ENCODE measurements around the gene CLK2. TPM values are rescaled to one million over a fixed set of nuclear protein-coding genes. Genes with fewer than 3 reads are reported as not detected.
"Not testable (repeated sequence)": the region's sequence is repeated elsewhere in the genome, so short reads cannot be mapped to it uniquely, and the experiment has no call there.

The CLK2 gene
- total and polyA plus RNA-seq, 4 donors: 8.3 to 28.2 (median 14.8) TPM

DNA sequence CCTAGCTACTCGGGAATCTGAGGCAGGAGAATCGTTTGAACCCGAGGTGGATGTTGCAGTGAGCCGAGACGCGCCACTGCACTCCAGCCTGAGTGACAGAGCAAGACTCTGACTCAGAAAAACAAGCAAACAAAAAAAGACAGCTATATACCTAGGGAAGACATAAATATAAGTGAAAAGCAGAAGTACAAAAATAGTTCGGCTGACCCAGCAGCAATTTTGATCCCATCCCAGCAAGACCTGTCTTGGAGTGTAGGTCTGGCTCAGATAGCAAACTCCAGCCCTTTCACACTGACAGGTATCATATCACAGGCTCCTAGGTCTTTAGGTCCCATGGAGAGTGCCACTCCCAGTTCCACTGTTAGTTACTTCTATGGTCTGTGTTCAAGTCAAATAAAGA lies 50.3 kb downstream of the CLK2 start (continued):
- TF ChIP-seq HNF4G (IDR thresholded peaks at IDR 0.05): no peak
- no peak for TF ChIP-seq FOXA2 (IDR thresholded peaks at IDR 0.05)
- TF ChIP-seq RXRA (IDR thresholded peaks at IDR 0.05): no peak

DNA sequence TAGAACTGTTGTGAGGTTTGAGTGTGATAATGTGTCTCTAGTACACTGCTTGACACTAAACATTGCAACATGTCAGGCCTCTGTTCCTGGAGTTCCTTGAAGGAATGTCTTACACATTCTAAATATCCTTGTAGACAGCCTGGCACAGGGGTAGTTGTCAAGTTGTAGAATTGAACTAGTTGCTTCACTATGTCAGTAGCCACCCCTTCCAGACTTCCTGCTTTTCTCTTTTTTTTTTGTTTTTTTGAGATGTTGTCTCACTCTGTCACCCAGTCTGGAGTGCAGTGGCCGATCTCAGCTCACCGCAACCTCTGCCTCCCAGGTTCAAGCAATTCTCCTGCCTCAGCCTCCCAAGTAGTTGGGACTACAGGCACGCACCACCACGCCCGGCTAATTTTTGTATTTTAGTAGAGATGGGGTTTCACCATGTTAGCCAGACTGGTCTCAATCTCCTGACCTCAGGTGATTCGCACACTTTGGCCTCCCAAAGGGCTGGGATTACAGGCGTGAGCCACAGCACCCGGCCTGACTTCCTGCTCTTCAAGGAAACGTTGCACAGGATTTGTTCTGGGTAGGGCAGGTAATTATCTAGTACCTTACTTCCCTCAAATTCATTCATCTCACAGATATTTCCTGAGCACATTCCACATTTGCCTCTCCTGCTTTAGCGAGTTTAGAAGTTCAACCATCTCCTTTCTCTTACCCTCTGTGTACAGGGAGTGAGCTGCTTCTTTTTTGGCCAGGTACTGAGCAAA lies 52.9 kb downstream of the CLK2 start:
- not testable (repeated sequence) for H3K9ac ChIP-seq (ENCODE audit: low read depth in 1 of 2, low read length in 2 of 2); H3K9me3 ChIP-seq (ENCODE audit: control insufficient read depth in 4 of 4, low read length in 3 of 4); H3K36me3 ChIP-seq (ENCODE audit: control insufficient read depth in 4 of 4, insufficient read depth in 3 of 4, low read depth in 1 of 4, low read length in 3 of 4); DNase-seq (ENCODE audit: low spot score); H3K4me1 ChIP-seq (ENCODE audit: control insufficient read depth in 4 of 4, insufficient read depth in 4 of 4, low read length in 3 of 4); H3K27ac ChIP-seq (ENCODE audit: low read depth in 1 of 2, low read length in 2 of 2); H3K4me3 ChIP-seq (ENCODE audit: low read depth in 1 of 3, low read length in 3 of 3); H3K27me3 ChIP-seq (ENCODE audit: control insufficient read depth in 4 of 4, insufficient read depth in 4 of 4, low read length in 3 of 4)
- WGBS: 87% methylated on average over 10 of the region's 10 CpGs

DNA sequence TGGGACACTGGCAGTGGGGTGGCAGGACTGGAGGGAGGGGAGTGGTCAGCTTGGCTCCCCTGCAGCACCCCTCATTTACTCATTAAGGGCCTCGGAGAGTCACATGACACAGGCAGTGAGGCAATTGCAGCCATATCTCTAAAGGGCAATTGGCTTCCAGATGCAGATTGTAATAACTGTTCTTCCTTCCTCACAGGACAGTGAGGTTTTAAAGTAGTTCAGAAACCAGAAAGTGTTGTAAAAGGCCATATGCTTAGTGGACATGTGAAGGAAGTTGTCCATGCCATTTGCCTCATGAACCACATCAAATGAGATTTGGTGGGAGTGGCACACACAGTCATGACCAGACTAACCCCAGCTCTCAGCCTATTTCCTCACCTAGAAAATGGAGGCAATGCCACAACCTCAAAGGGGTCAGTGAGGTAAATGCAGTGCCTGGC lies 53.7 kb downstream of the CLK2 start:
- Histone ChIP-seq H3K4me1 (ENCODE audit: control insufficient read depth in 4 of 4, insufficient read depth in 4 of 4, low read length in 3 of 4) (peaks cover 0 to 3% (median 1%) of the 10 kb centered on the region in 4 donors), H3K4me3 (ENCODE audit: low read depth in 1 of 3, low read length in 3 of 3) (no peak overlapping the region)

More for the DNA sequence above, 53.7 kb downstream of the CLK2 start:
- Histone ChIP-seq H3K9me3 (ENCODE audit: control insufficient read depth in 4 of 4, low read length in 3 of 4) (no peaks in the 10 kb centered on the region), H3K27ac (ENCODE audit: low read depth in 1 of 2, low read length in 2 of 2) (no peak overlapping the region), H3K27me3 (ENCODE audit: control insufficient read depth in 4 of 4, insufficient read depth in 4 of 4, low read length in 3 of 4) (no peaks in the 10 kb centered on the region), H3K36me3 (ENCODE audit: control insufficient read depth in 4 of 4, insufficient read depth in 3 of 4, low read depth in 1 of 4, low read length in 3 of 4) (no peaks in the 10 kb centered on the region), H3K9ac (ENCODE audit: low read depth in 1 of 2, low read length in 2 of 2) (no peak overlapping the region)
- TF ChIP-seq, protein P1, sequence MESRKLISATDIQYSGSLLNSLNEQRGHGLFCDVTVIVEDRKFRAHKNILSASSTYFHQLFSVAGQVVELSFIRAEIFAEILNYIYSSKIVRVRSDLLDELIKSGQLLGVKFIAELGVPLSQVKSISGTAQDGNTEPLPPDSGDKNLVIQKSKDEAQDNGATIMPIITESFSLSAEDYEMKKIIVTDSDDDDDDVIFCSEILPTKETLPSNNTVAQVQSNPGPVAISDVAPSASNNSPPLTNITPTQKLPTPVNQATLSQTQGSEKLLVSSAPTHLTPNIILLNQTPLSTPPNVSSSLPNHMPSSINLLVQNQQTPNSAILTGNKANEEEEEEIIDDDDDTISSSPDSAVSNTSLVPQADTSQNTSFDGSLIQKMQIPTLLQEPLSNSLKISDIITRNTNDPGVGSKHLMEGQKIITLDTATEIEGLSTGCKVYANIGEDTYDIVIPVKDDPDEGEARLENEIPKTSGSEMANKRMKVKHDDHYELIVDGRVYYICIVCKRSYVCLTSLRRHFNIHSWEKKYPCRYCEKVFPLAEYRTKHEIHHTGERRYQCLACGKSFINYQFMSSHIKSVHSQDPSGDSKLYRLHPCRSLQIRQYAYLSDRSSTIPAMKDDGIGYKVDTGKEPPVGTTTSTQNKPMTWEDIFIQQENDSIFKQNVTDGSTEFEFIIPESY (IDR thresholded peaks at IDR 0.05): no peak
- peak; percentile 87 for TF ChIP-seq YY1 (IDR thresholded peaks at IDR 0.05)
- TF ChIP-seq FOXA1 (IDR thresholded peaks at IDR 0.05): no peak
- TF ChIP-seq, protein P2, sequence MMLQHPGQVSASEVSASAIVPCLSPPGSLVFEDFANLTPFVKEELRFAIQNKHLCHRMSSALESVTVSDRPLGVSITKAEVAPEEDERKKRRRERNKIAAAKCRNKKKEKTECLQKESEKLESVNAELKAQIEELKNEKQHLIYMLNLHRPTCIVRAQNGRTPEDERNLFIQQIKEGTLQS (IDR thresholded peaks at IDR 0.05): no peak
- no peak for TF ChIP-seq FOXA2 (IDR thresholded peaks at IDR 0.05)
- TF ChIP-seq, protein P3, sequence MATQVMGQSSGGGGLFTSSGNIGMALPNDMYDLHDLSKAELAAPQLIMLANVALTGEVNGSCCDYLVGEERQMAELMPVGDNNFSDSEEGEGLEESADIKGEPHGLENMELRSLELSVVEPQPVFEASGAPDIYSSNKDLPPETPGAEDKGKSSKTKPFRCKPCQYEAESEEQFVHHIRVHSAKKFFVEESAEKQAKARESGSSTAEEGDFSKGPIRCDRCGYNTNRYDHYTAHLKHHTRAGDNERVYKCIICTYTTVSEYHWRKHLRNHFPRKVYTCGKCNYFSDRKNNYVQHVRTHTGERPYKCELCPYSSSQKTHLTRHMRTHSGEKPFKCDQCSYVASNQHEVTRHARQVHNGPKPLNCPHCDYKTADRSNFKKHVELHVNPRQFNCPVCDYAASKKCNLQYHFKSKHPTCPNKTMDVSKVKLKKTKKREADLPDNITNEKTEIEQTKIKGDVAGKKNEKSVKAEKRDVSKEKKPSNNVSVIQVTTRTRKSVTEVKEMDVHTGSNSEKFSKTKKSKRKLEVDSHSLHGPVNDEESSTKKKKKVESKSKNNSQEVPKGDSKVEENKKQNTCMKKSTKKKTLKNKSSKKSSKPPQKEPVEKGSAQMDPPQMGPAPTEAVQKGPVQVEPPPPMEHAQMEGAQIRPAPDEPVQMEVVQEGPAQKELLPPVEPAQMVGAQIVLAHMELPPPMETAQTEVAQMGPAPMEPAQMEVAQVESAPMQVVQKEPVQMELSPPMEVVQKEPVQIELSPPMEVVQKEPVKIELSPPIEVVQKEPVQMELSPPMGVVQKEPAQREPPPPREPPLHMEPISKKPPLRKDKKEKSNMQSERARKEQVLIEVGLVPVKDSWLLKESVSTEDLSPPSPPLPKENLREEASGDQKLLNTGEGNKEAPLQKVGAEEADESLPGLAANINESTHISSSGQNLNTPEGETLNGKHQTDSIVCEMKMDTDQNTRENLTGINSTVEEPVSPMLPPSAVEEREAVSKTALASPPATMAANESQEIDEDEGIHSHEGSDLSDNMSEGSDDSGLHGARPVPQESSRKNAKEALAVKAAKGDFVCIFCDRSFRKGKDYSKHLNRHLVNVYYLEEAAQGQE (IDR thresholded peaks at IDR 0.05): no peak
- no peak for TF ChIP-seq JUND (IDR thresholded peaks at IDR 0.05)
- no peak for TF ChIP-seq RAD21 (IDR thresholded peaks at IDR 0.05)
- DNase-seq (ENCODE audit: low spot score): no peak
- WGBS: 13% methylated on average over 1 of the region's 1 CpG
